Renal pelvis (tissue), 4 donors: ENCODE measurements around the gene SSTR5. TPM values are rescaled to one million over a fixed set of nuclear protein-coding genes. Genes with fewer than 3 reads are reported as not detected.

Experiments used
- DNase-seq: peaks from one replicate; pipeline ENCODE4 v3.0.0-alpha.2; 2013
- polyA plus RNA-seq, 3 donors: library from polyadenylated mRNA; unstranded; fragments of 120-200 nt; gene quantifications; one replicate each; pipeline ENCODE4 v1.2.1, GENCODE V29; 2013; ENCODE audit not compliant: insufficient read length in 3 of 3

Gene SSTR5
- polyA plus RNA-seq, 3 donors: 0.16 to 0.43 (median 0.17) TPM

GRCh38 chr16:1122398-1122765, 49.8 kb downstream of the SSTR5 start:
- no peak for DNase-seq

- no peak for DNase-seq
Measured at GRCh38 chr16:1123525-1124230, 51.1 kb downstream of the SSTR5 start.

- no peak for DNase-seq
Measured at GRCh38 chr16:1124291-1124690, 51.7 kb downstream of the SSTR5 start.

GRCh38 chr16:1124795-1125194, 52.2 kb downstream of the SSTR5 start:
- DNase-seq: no peak

- DNase-seq: peak; percentile 71
Measured at GRCh38 chr16:1125471-1125870, 52.9 kb downstream of the SSTR5 start.

- no peak for DNase-seq
Measured at GRCh38 chr16:1126044-1126443, 53.5 kb downstream of the SSTR5 start.

- no peak for DNase-seq
Measured at GRCh38 chr16:1126586-1126985, 54.0 kb downstream of the SSTR5 start.

GRCh38 chr16:1127101-1127500, 54.6 kb downstream of the SSTR5 start:
- DNase-seq: no peak

GRCh38 chr16:1127971-1128715, 55.6 kb downstream of the SSTR5 start:
- DNase-seq: no peak

- DNase-seq: no peak
Measured at GRCh38 chr16:1129106-1129960, 56.8 kb downstream of the SSTR5 start.

GRCh38 chr16:1130382-1130781, 57.8 kb downstream of the SSTR5 start:
- DNase-seq: no peak

Other genes starting within 250 kb of the SSTR5 start
- 10 to 100 TPM; 17.9 to 26.7 (median 22.0) TPM for gene LMF1, start 101.8 kb upstream of the SSTR5 start, polyA plus RNA-seq
- gene SOX8, start 91.0 kb upstream of the SSTR5 start, polyA plus RNA-seq: 1 to 10 TPM; 3.3 to 5.1 (median 3.5) TPM
- under 1 TPM in 1 of 3 donors, not detected in 2; 0.06 TPM for gene C1QTNF8, start 23.5 kb downstream of the SSTR5 start, polyA plus RNA-seq
- gene CACNA1H, start 80.4 kb downstream of the SSTR5 start, polyA plus RNA-seq: 10 to 100 TPM; 27.6 to 32.8 (median 28.7) TPM
- gene TPSG1, start 152.5 kb downstream of the SSTR5 start, polyA plus RNA-seq: 1 to 10 TPM in 2 of 3 donors, under 1 TPM in 1; 0.93 to 2.3 (median 1.1) TPM
- gene TPSB2, start 157.4 kb downstream of the SSTR5 start, polyA plus RNA-seq: under 1 TPM in 2 of 3 donors, not detected in 1; 0.19 to 0.22 TPM
- gene TPSAB1, start 168.0 kb downstream of the SSTR5 start, polyA plus RNA-seq: under 1 TPM in 1 of 3 donors, not detected in 2; 0.38 TPM
- gene TPSD1, start 183.3 kb downstream of the SSTR5 start, polyA plus RNA-seq: under 1 TPM in 1 of 3 donors, not detected in 2; 0.32 TPM
- 100 to 1,000 TPM; 147 to 171 (median 165) TPM for gene UBE2I, start 236.9 kb downstream of the SSTR5 start, polyA plus RNA-seq